H1 (cell line): Measurements from ENCODE around the gene KLHL29. TPM values are rescaled to one million over a fixed set of nuclear protein-coding genes. Genes with fewer than 3 reads are reported as not detected.

Source experiments
- CHD1 ChIP-seq: IDR thresholded peaks from 2 replicates; pipeline ENCODE4 v1.6.1; 2012; ENCODE audit warnings: low read depth, low read length, improper control_type of control experiment
- HDAC6 ChIP-seq: IDR thresholded peaks from one replicate; pipeline ENCODE4 v1.7.1; 2012; ENCODE audit warnings: low read depth, mild to moderate bottlenecking, inconsistent platforms, low read length, moderate library complexity
- KDM1A ChIP-seq: fragments of 200-600, 300-600 bp; sonication (generic); IDR thresholded peaks from 2 replicates; pipeline ENCODE4 v1.7.1; 2016; ENCODE audit warnings: mild to moderate bottlenecking, low read length, borderline replicate concordance
- SUZ12 ChIP-seq: fragments of 200-600 bp; sonication (generic); IDR thresholded peaks from 2 replicates; pipeline ENCODE4 v1.6.1; 2012; ENCODE audit warnings: mild to moderate bottlenecking, inconsistent platforms, low read length, moderate library complexity, mixed read lengths
- TEAD4 ChIP-seq: IDR thresholded peaks from 2 replicates; pipeline ENCODE4 v1.6.1; 2012; ENCODE audit warnings: low read depth, low read length, inconsistent platforms, mixed read lengths
- polyA plus RNA-seq, 7 experiments: library from polyadenylated mRNA; depleted of rRNA in 3 of 7; stranded (reverse) in 5 of 7; unstranded in 2 of 7; fragments of >200 nt in 5 of 7; fragments of 200-250 nt in 2 of 7; gene quantifications; 1 replicate in 5 of 7; 2 replicates in 1 of 7; 4 replicates in 1 of 7; pipeline versions ENCODE4 v1.2.1 to v1.2.3, GENCODE V29; 2011 to 2013; ENCODE audit warnings: missing spikeins in 2 of 7, mixed read lengths in 2 of 7
- total RNA-seq: library from RNA; stranded (reverse); fragmentation: NEBNext Ultra II Directional; extraction: Animal tissue kit (Norgen Biotek cat#: 25700); gene quantifications from 2 replicates; pipeline ENCODE4 v1.2.1, GENCODE V29; 2021

KLHL29 gene
- total and polyA plus RNA-seq, 2 of the 8 experiments (the other 6 are each of a cell fraction or from before 2014, with no cell fraction given) = 1.1 to 4.7 TPM

DNA sequence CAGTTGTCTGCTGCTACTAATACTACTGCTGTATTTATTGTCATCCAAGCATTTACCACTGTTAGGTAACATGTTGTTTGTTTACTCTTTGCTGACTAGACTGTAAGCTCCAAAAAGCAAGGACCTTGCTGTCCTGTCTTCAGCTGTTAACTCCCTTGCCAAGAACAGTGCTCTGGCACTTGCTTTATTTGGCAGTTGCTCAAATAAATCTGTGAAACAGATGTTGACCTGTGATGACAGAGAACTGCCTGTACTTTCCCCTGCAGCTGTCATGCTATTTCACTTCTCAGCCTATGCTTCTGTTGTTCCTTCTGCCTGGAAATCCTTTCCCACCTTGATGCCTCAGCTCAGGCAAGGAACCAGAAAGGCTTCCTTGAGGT, 360.7 kb downstream of the KLHL29 start (continued):
- TF ChIP-seq SUZ12 (no peak), CHD1 (no peak), KDM1A (no peak), HDAC6 (no peak), TEAD4 (no peak)
